OCI-LY3 (cell line): ENCODE measurements around the gene SLX9.
"Not testable (repeated sequence)": the region's sequence is repeated elsewhere in the genome, so short reads cannot be mapped to it uniquely, and the experiment has no call there.

Source experiments
- H2AFZ ChIP-seq: fragments of 200-600, 300-600 bp; shearing (Covaris generic); 2 replicates; pipeline ENCODE4 v1.6.0; 2014; ENCODE audit warnings: antibody characterized with exemption, low read depth, low read length
- H3K27ac ChIP-seq: fragments of 200-600, 300-600 bp; sonication (generic); 2 replicates; pipeline ENCODE4 v1.5.1; 2014; ENCODE audit warnings: mild to moderate bottlenecking, low read length, moderate library complexity, mixed read lengths
- H3K27me3 ChIP-seq: fragments of 200-600, 300-600 bp; sonication (generic); 2 replicates; pipeline ENCODE4 v1.6.1; 2014; ENCODE audit warnings: low read depth, low read length, mixed read lengths
- H3K36me3 ChIP-seq: fragments of 200-600, 300-600 bp; sonication (generic); replicated peaks from 2 replicates; pipeline ENCODE3; 2014; ENCODE audit warnings: low read depth, low read length, mixed read lengths
- H3K4me1 ChIP-seq: fragments of 300-600, 200-600 bp; sonication (generic); 2 replicates; pipeline ENCODE4 v1.6.1; 2014; ENCODE audit warnings: low read length, mixed read lengths
- H3K4me2 ChIP-seq: fragments of 200-600, 300-600 bp; sonication (generic); 2 replicates; pipeline ENCODE4 v1.6.1; 2014; ENCODE audit warnings: low read length, mixed read lengths
- H3K4me3 ChIP-seq: fragments of 300-600, 200-600 bp; sonication (generic); 2 replicates; pipeline ENCODE4 v1.5.1; 2014; ENCODE audit warnings: antibody characterized with exemption, mild to moderate bottlenecking, low read length, moderate library complexity
- H3K79me2 ChIP-seq: fragments of 300-600, 200-600 bp; shearing (Covaris generic); 2 replicates; pipeline ENCODE4 v1.6.1; 2014; ENCODE audit warnings: mild to moderate bottlenecking, low read length, mixed read lengths
- H3K9ac ChIP-seq: fragments of 300-600, 200-600 bp; shearing (Covaris generic); 2 replicates; pipeline ENCODE4 v1.6.0; 2014; ENCODE audit warnings: mild to moderate bottlenecking, low read length, moderate library complexity
- H3K9me3 ChIP-seq: fragments of 200-600, 300-600 bp; shearing (Covaris generic); 2 replicates; pipeline ENCODE4 v1.6.1; 2014; ENCODE audit warnings: low read length, mixed read lengths; ENCODE audit not compliant: insufficient read depth
- H4K20me1 ChIP-seq: fragments of 200-600, 300-600 bp; sonication (generic); 2 replicates; pipeline ENCODE4 v1.6.1; 2016; ENCODE audit warnings: low read length, mixed read lengths; ENCODE audit not compliant: insufficient read depth
- CTCF ChIP-seq: fragments of 200-600, 300-600 bp; sonication (generic); IDR thresholded peaks from 2 replicates; pipeline ENCODE4 v1.5.1; 2014; ENCODE audit warnings: antibody characterized with exemption, low read length, low read depth
- EZH2phosphoT487 ChIP-seq: fragments of 200-600 bp; shearing (Covaris generic); IDR thresholded peaks from 2 replicates; pipeline ENCODE4 v1.6.1; 2018; ENCODE audit warnings: antibody characterized with exemption, mixed run types, low read depth

The SLX9 gene

GRCh38 chr21:45022736-45023135 is 82.9 kb downstream of the SLX9 start:
- H3K27me3 ChIP-seq: no peaks in the 10 kb centered on the region
- H3K9me3 ChIP-seq: no peaks in the 10 kb centered on the region
- no peaks in the 10 kb centered on the region for H3K79me2 ChIP-seq
- no peak overlapping the region for H3K27ac ChIP-seq
- no peaks in the 10 kb centered on the region for H3K36me3 ChIP-seq
- no peak for TF ChIP-seq EZH2phosphoT487
- TF ChIP-seq CTCF: no peak
- H3K4me3 ChIP-seq: no peak overlapping the region
- H3K9ac ChIP-seq: no peak overlapping the region
- no peaks in the 10 kb centered on the region for H4K20me1 ChIP-seq
- no peaks in the 10 kb centered on the region for H3K4me1 ChIP-seq
- H2AFZ ChIP-seq: no peak overlapping the region
- no peak overlapping the region for H3K4me2 ChIP-seq

- H3K27ac ChIP-seq, H3K27me3 ChIP-seq, H3K36me3 ChIP-seq, H4K20me1 ChIP-seq, H3K9me3 ChIP-seq, H3K4me1 ChIP-seq, H3K4me2 ChIP-seq, H3K79me2 ChIP-seq, H2AFZ ChIP-seq, H3K9ac ChIP-seq, H3K4me3 ChIP-seq: not testable (repeated sequence)
Measured at GRCh38 chr21:45024516-45024915, 84.7 kb downstream of the SLX9 start.

- H3K27ac ChIP-seq: no peak overlapping the region
- no peaks in the 10 kb centered on the region for H3K9me3 ChIP-seq
- H3K4me2 ChIP-seq: no peak overlapping the region
- no peak overlapping the region for H3K9ac ChIP-seq
- H4K20me1 ChIP-seq: no peaks in the 10 kb centered on the region
- no peaks in the 10 kb centered on the region for H3K36me3 ChIP-seq
- H3K79me2 ChIP-seq: no peaks in the 10 kb centered on the region
- TF ChIP-seq EZH2phosphoT487 (no peak), CTCF (no peak)
- 0 out of 2 replicates have a peak, but pooled peaks cover 2% of the 10 kb centered on the region for H3K27me3 ChIP-seq
- no peak overlapping the region for H2AFZ ChIP-seq
- no peaks in the 10 kb centered on the region for H3K4me1 ChIP-seq
- H3K4me3 ChIP-seq: no peak overlapping the region
Measured at GRCh38 chr21:45026066-45026745, 86.4 kb downstream of the SLX9 start.
